ENCODE data around the gene GSTM5. TPM values are rescaled to one million over a fixed set of nuclear protein-coding genes. Genes with fewer than 3 reads are reported as not detected.

GSTM5 gene
- total and polyA plus RNA-seq, 2 of the 4 experiments (the other 2 are of a cell fraction): 0.36 to 1.2 TPM

DNA sequence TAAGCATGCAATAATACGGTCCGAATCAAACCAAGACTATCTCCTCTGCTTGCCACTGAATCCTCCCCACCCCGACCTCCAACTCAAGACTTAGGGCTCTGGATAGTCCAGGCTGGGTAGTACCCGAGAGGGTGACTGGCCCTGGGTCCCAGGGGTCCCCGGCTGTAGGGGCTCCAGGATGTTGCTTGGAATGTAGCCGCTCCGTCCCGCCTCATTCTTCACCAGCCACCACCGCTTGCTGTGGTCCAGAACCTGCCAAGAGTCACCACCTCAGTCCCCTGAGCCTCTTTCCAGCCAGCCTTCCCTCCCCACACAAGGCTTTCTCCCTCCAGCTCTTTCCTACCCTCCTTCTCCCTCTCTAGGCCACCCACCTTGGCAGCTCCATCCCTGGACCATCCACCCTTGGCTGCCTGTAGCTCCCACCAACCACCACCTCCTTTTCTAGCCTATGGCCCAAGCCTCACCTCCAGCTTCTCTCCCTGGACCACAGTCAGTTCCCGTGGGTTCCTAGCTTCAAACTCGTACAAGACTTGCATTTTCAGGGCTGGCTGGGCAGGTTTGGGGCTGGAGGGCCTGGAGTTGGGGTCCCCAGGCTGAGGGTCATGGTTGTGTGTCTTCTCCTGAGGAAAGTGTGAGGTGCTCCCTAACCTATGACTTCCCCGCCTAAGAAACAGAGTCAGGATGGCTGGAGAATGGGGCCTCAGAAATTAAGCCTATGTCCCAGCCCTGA is 39.6 kb downstream of the GSTM5 start:
- Histone ChIP-seq H3K27me3 (ENCODE audit: control insufficient read depth, insufficient read depth, low read length) (peaks cover 35% of the 10 kb centered on the region), H2BK20ac (ENCODE audit: low read depth, low read length) (no peak overlapping the region), H3K9me3 (ENCODE audit: control insufficient read depth, insufficient read depth, low read length) (peaks cover 5% of the 10 kb centered on the region), H2AK9ac (replicated peaks; ENCODE audit: low read depth, low read length, poor library complexity) (no peak overlapping the region), H3K9ac (ENCODE audit: low read depth, low read length) (no peak overlapping the region), H3K79me1 (ENCODE audit: low read depth in 1 of 2, low read length in 2 of 2) (no peaks in the 10 kb centered on the region), H3K56ac (ENCODE audit: extremely low read depth, insufficient read depth, low read length) (no peak overlapping the region), H4K20me1 (ENCODE audit: insufficient read depth, low read length) (no peaks in the 10 kb centered on the region), H3K18ac (ENCODE audit: low read depth, low read length) (no peak overlapping the region), H3K4me3 (ENCODE audit: insufficient read depth, low read depth, low read length) (no peak overlapping the region), H3K36me3 (ENCODE audit: control insufficient read depth, insufficient read depth, low read length) (no peaks in the 10 kb centered on the region), H2AK5ac (ENCODE audit: low read depth, low read length) (no peak overlapping the region), H3K4me1 (ENCODE audit: control insufficient read depth, insufficient read depth, low read length) (no peaks in the 10 kb centered on the region), H4K5ac (ENCODE audit: low read depth, low read length) (no peak overlapping the region), H2BK15ac (ENCODE audit: low read depth, low read length) (no peak overlapping the region), H2AFZ (replicated peaks; ENCODE audit: low read length, poor library complexity) (no peak overlapping the region), H3K9me1 (ENCODE audit: insufficient read depth, low read length) (no peaks in the 10 kb centered on the region), H4K8ac (ENCODE audit: low read depth in 2 of 2, low read length in 2 of 2) (no peak overlapping the region), H2BK5ac (ENCODE audit: low read depth, low read length, poor library complexity, severe bottlenecking) (no peak overlapping the region), H2BK120ac (ENCODE audit: low read depth, low read length) (no peak overlapping the region), H4K91ac (ENCODE audit: insufficient read depth, low read depth, low read length) (no peak overlapping the region), H3K4ac (ENCODE audit: low read depth, low read length) (no peak overlapping the region), H3K23ac (ENCODE audit: low read depth, low read length) (no peak overlapping the region), H3K4me2 (ENCODE audit: low read depth, low read length) (no peak overlapping the region), H3K27ac (ENCODE audit: insufficient read depth, low read length) (no peak overlapping the region), H3K14ac (replicated peaks; ENCODE audit: low read depth, low read length) (no peak overlapping the region)
- intact Hi-C loops (cut with micrococcal nuclease) (no loop called here), dilution Hi-C loops (cut with HindIII; ENCODE audit: low sequenced_read_pairs, unreplicated experiment) (no loop called here), in situ Hi-C loops (cut with MboI; ENCODE audit: low sequenced_read_pairs) (no loop called here)
- no peak for ATAC-seq (ENCODE audit: low read depth)
- 89% methylated on average over 6 of the region's 12 CpGs; no CpG with 5 or more reads in 1 of the 2 experiments for WGBS, 2 experiments (ENCODE audit: extremely low coverage in 2 of 2, insufficient read length in 1 of 2)
- TF ChIP-seq BHLHE40 (IDR thresholded peaks at IDR 0.05; ENCODE audit: low read depth, low read length): no peak
- no peak for TF ChIP-seq MXI1 (IDR thresholded peaks at IDR 0.05; ENCODE audit: borderline replicate concordance, low read depth, low read length)
- no peak for TF ChIP-seq SMC3 (IDR thresholded peaks at IDR 0.05; ENCODE audit: low read depth, low read length)
- TF ChIP-seq MAZ (IDR thresholded peaks at IDR 0.05; ENCODE audit: borderline replicate concordance, low read depth, low read length): no peak
- TF ChIP-seq, protein P1, sequence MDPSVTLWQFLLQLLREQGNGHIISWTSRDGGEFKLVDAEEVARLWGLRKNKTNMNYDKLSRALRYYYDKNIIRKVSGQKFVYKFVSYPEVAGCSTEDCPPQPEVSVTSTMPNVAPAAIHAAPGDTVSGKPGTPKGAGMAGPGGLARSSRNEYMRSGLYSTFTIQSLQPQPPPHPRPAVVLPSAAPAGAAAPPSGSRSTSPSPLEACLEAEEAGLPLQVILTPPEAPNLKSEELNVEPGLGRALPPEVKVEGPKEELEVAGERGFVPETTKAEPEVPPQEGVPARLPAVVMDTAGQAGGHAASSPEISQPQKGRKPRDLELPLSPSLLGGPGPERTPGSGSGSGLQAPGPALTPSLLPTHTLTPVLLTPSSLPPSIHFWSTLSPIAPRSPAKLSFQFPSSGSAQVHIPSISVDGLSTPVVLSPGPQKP (IDR thresholded peaks at IDR 0.05; ENCODE audit: borderline replicate concordance, low read depth, low read length): no peak
- no peak for TF ChIP-seq CEBPB (IDR thresholded peaks at IDR 0.05; ENCODE audit: low read depth, low read length)
- no peak for TF ChIP-seq NFE2L2 (IDR thresholded peaks at IDR 0.05; ENCODE audit: low read depth, low read length)
- no peak for TF ChIP-seq FOS (IDR thresholded peaks at IDR 0.05; ENCODE audit: low read depth, low read length)
- TF ChIP-seq MAFK (IDR thresholded peaks at IDR 0.05; ENCODE audit: low read depth, low read length): no peak
- no peak for TF ChIP-seq RFX5 (IDR thresholded peaks at IDR 0.05; ENCODE audit: low read depth, low read length)
- no peak for TF ChIP-seq RCOR1 (IDR thresholded peaks at IDR 0.05; ENCODE audit: insufficient replicate concordance, low read length)
- no peak for TF ChIP-seq CHD1 (IDR thresholded peaks at IDR 0.05; ENCODE audit: low read depth, low read length)
- TF ChIP-seq POLR2A (IDR thresholded peaks at IDR 0.05; ENCODE audit: low read depth, low read length): no peak
- TF ChIP-seq, protein P2, sequence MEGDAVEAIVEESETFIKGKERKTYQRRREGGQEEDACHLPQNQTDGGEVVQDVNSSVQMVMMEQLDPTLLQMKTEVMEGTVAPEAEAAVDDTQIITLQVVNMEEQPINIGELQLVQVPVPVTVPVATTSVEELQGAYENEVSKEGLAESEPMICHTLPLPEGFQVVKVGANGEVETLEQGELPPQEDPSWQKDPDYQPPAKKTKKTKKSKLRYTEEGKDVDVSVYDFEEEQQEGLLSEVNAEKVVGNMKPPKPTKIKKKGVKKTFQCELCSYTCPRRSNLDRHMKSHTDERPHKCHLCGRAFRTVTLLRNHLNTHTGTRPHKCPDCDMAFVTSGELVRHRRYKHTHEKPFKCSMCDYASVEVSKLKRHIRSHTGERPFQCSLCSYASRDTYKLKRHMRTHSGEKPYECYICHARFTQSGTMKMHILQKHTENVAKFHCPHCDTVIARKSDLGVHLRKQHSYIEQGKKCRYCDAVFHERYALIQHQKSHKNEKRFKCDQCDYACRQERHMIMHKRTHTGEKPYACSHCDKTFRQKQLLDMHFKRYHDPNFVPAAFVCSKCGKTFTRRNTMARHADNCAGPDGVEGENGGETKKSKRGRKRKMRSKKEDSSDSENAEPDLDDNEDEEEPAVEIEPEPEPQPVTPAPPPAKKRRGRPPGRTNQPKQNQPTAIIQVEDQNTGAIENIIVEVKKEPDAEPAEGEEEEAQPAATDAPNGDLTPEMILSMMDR (conservative IDR thresholded peaks at IDR 0.05; ENCODE audit: low read depth, low read length): no peak
- TF ChIP-seq RAD21 (IDR thresholded peaks at IDR 0.05; ENCODE audit: low read length): no peak
- TF ChIP-seq, protein P3, sequence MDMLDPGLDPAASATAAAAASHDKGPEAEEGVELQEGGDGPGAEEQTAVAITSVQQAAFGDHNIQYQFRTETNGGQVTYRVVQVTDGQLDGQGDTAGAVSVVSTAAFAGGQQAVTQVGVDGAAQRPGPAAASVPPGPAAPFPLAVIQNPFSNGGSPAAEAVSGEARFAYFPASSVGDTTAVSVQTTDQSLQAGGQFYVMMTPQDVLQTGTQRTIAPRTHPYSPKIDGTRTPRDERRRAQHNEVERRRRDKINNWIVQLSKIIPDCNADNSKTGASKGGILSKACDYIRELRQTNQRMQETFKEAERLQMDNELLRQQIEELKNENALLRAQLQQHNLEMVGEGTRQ (IDR thresholded peaks at IDR 0.05; ENCODE audit: low read depth, low read length): no peak
- DNase-seq: no peak
- CTCF ChIA-PET: no interaction called here
- POLR2A ChIA-PET (ENCODE audit: unreplicated experiment): no interaction called here
- no TSS peak for BruUV-seq (replicated peaks)
